Lower lobe of right lung (tissue), 2 donors: ENCODE data around the gene BAHCC1. TPM values are rescaled to one million over a fixed set of nuclear protein-coding genes. Genes with fewer than 3 reads are reported as not detected.

Experiments
- ATAC-seq, 2 donors: fragments of 200-7000 bp; cut with Tn5 transposase; one replicate each; pipeline ENCODE4 v1.9.1; 2020 to 2022; ENCODE audit warnings: mild to moderate bottlenecking in 2 of 2, moderate library complexity in 2 of 2
- DNase-seq: peaks from one replicate; pipeline ENCODE4 v3.0.0-alpha.2; 2020
- H3K27ac ChIP-seq: fragments of 200-600 bp; one replicate; pipeline ENCODE4 v1.8.0; 2022
- H3K27me3 ChIP-seq: fragments of 200-600 bp; one replicate; pipeline ENCODE4 v1.8.0; 2022; ENCODE audit warnings: low read depth
- H3K36me3 ChIP-seq: fragments of 200-600 bp; one replicate; pipeline ENCODE4 v1.8.0; 2022; ENCODE audit warnings: mild to moderate bottlenecking
- H3K4me1 ChIP-seq: fragments of 200-600 bp; one replicate; pipeline ENCODE4 v1.8.0; 2022
- H3K4me3 ChIP-seq: fragments of 200-600 bp; one replicate; pipeline ENCODE4 v1.8.0; 2022; ENCODE audit warnings: mild to moderate bottlenecking
- H3K9me3 ChIP-seq: fragments of 200-600 bp; one replicate; pipeline ENCODE4 v1.8.0; 2022
- intact Hi-C: fragments of 100-400 bp; cut with DNase I; formaldehyde crosslinking; loops from one replicate; pipeline ENCODE4 v1.11.0; 2022
- total RNA-seq: library from RNA; stranded (reverse); fragmentation: NEBNext Ultra II Directional; extraction: Animal tissue kit (Norgen Biotek cat#: 25700); gene quantifications from one replicate; pipeline ENCODE4 v1.2.1, GENCODE V29; 2021
- TF ChIP-seq, protein P1 (sequence below): fragments of 200-600 bp; IDR thresholded peaks from one replicate; pipeline ENCODE4 v1.8.0; 2022; ENCODE audit warnings: antibody characterized with exemption, mild to moderate bottlenecking
- donor health status: DM: no; HTN: yes; CAD: no; lungs with severe emphysema.

Gene BAHCC1
- total RNA-seq, 1 donor from 2014 or later = 19.9 TPM

- Histone ChIP-seq H3K9me3 (no peaks in the 10 kb centered on the region), H3K27ac (no peak overlapping the region), H3K27me3 (peaks cover 7% of the 10 kb centered on the region), H3K4me3 (no peak overlapping the region), H3K4me1 (no peaks in the 10 kb centered on the region), H3K36me3 (no peaks in the 10 kb centered on the region)
- intact Hi-C loops = no loop called here
- DNase-seq = no peak
- TF ChIP-seq, protein P1, sequence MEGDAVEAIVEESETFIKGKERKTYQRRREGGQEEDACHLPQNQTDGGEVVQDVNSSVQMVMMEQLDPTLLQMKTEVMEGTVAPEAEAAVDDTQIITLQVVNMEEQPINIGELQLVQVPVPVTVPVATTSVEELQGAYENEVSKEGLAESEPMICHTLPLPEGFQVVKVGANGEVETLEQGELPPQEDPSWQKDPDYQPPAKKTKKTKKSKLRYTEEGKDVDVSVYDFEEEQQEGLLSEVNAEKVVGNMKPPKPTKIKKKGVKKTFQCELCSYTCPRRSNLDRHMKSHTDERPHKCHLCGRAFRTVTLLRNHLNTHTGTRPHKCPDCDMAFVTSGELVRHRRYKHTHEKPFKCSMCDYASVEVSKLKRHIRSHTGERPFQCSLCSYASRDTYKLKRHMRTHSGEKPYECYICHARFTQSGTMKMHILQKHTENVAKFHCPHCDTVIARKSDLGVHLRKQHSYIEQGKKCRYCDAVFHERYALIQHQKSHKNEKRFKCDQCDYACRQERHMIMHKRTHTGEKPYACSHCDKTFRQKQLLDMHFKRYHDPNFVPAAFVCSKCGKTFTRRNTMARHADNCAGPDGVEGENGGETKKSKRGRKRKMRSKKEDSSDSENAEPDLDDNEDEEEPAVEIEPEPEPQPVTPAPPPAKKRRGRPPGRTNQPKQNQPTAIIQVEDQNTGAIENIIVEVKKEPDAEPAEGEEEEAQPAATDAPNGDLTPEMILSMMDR = no peak
- ATAC-seq = no peak
Measured at GRCh38 chr17:81476097-81476496, 80.8 kb downstream of the BAHCC1 start.

GRCh38 chr17:81476635-81477034, 81.4 kb downstream of the BAHCC1 start:
- DNase-seq (no peak), ATAC-seq (no peak)
- intact Hi-C loops = no loop called here
- TF ChIP-seq, protein P1 = no peak
- H3K4me1 ChIP-seq = peaks cover under 1% of the 10 kb centered on the region
- no peak overlapping the region for H3K27ac ChIP-seq
- H3K4me3 ChIP-seq = no peak overlapping the region
- H3K36me3 ChIP-seq = no peaks in the 10 kb centered on the region
- peaks cover 7% of the 10 kb centered on the region for H3K27me3 ChIP-seq
- H3K9me3 ChIP-seq = no peaks in the 10 kb centered on the region

- Histone ChIP-seq H3K9me3 (no peaks in the 10 kb centered on the region), H3K4me1 (peaks cover 4% of the 10 kb centered on the region), H3K36me3 (no peaks in the 10 kb centered on the region), H3K27me3 (peaks cover 7% of the 10 kb centered on the region), H3K27ac (no peak overlapping the region), H3K4me3 (no peak overlapping the region)
- DNase-seq (no peak), ATAC-seq (no peak)
- intact Hi-C loops = no loop called here
- TF ChIP-seq, protein P1 = no peak
Measured at GRCh38 chr17:81477173-81477572, 81.9 kb downstream of the BAHCC1 start.

DNA sequence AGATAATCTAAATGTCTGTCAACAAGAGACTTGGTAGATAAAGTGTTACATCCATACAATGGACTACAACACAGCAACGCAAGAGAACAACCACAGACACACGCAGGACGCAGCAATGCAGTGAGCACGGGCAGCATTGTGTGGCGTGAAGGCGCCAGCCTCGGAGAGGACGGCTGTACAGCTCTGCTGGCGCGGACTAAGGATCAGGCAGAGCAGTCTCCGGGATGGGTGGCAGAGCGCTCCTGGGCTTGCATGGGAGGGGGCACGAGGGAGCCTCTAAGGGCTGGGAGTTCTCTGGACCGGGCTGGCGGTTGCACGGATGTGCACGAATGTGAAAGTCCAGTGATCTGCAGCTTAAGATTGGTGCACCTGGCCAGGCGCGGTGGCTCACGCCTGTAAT, 82.9 kb downstream of the BAHCC1 start:
- TF ChIP-seq, protein P1 = no peak
- H3K4me3 ChIP-seq = no peak overlapping the region
- intact Hi-C loops = no loop called here
- H3K27ac ChIP-seq = no peak overlapping the region
- H3K9me3 ChIP-seq = no peaks in the 10 kb centered on the region
- no peaks in the 10 kb centered on the region for H3K36me3 ChIP-seq
- peaks cover 5% of the 10 kb centered on the region for H3K4me1 ChIP-seq
- no peak for ATAC-seq
- peaks cover 7% of the 10 kb centered on the region for H3K27me3 ChIP-seq
- DNase-seq = no peak

GRCh38 chr17:81479175-81480071, 84.2 kb downstream of the BAHCC1 start:
- Histone ChIP-seq H3K36me3 (no peaks in the 10 kb centered on the region), H3K9me3 (no peaks in the 10 kb centered on the region), H3K4me1 (peaks cover 18% of the 10 kb centered on the region), H3K27me3 (peaks cover 7% of the 10 kb centered on the region), H3K4me3 (no peak overlapping the region), H3K27ac (no peak overlapping the region)
- intact Hi-C loops = no loop called here
- ATAC-seq = no peak
- no peak for DNase-seq
- TF ChIP-seq, protein P1 = no peak
